ENCODE results near the gene PTPN14.

DNA sequence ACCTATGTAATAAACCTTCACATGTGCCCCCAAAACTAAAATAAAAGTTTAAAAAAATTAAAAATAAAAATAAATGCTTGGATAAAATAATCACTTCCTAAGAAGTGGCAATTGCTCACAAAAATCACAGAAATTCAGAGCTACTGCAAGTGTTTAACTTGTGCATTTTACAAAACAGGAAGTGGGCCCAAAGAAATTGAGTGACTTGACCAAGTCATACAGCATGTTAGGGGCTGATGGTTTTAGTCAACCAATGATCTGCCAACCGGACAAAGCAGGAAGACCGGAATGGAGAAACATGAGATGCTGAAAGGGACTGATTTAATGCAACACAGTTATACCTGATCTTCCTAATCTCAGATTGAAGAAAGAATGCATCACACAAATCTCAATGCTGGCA is 173.9 kb downstream of the PTPN14 start:
- TF ChIP-seq CTCF (IDR thresholded peaks at IDR 0.05) (no peak), POLR2A (IDR thresholded peaks at IDR 0.05) (no peak)

Measured in upper lobe of left lung (tissue), 4 donors.